Activated CD4-positive, alpha-beta T cell treated with anti-CD3 and anti-CD28 coated beads, Interleukin-10, Interleukin-2, amounts not matched to agents 100 ng/mL and 50 ng/mL, durations not matched to agents 16 hours and 8 hours (primary cell): ENCODE data around the gene UBAC2.
A peak's percentile ranks its signal among the peaks of the same experiment; 100 is the strongest.

Experiments
- DNase-seq: peaks from one replicate; pipeline ENCODE4 v3.0.0-alpha.2; 2020

The UBAC2 gene

DNA sequence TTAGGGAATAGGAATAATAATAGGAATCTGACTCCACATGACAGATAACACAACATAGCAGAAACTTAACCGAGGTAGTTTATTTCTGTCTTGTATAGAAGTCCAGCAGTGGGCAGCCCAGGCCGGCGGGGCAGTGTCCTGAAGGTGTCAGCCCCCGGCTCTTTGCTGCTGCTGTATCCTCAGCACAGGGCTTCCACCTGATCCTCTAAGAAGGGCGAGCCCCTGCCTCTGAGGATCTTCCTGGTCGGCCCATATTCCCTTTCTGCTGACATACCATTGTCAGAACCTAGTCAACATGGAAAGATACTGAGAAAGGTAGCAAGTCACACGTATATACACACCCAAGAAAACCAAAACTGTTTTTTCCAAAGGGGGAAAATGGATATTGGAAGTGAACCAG lies 162.7 kb downstream of the UBAC2 start:
- no peak for DNase-seq

DNA sequence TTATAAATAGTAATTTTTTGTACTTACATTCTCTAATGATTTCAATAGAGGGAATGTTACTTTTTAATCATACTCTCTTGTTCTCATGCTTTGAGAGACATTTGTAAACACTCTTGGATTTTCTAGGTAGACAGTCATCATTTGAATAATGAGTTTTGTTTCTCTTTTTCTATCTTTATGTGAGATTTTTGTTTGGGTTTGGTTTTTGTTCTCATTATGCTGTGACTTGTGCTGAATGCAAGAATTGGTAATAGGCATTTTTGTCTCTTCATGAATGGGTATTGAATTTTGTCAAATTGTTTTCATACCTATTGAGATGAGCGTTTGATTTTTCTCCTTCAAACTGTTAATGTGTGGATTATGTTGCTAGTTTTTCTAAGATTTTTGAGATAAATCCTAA lies 163.3 kb downstream of the UBAC2 start:
- no peak for DNase-seq

DNA sequence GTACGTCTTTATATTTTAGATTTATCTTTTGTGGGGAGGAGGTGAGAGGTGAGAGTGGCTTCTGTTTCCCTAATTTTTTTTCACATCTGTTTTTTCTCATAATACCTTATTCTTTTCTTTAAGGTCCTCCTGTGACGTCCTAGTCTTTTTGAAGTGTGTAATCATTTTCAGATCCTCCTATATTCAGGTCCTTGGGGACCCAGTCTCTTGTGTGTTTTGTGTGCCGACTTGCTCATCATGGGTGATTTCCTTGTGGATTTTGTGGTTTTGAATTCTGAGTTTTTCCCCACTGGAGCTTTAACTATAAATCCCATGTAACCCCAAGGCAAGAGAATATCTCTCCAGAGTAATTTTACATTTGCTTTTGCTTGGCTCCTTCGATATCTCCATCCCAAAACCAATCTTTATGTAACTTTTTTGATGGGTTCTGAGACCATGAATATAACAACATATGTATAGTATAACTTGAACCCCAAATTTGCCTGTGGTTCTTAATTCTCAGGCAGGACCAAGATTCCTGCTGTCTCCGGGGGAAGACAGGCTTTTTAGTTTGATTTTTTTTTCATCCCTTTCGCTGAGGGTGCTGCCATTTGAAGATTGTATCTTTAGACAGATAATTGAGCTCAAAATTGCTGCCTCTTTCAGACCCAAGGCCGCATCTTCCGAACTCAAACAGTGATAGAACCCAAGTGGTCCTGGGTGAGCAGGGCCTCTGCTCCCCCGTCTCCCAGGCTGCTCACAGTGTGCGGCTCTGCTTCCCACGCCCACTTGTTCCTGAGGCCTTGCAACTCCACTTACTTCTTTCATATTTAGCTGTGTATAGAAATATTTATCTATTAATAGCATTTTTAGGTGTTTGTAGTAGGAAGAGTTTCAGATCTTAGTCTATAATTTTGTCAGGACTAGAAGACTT lies 165.7 kb downstream of the UBAC2 start:
- no peak for DNase-seq

DNA sequence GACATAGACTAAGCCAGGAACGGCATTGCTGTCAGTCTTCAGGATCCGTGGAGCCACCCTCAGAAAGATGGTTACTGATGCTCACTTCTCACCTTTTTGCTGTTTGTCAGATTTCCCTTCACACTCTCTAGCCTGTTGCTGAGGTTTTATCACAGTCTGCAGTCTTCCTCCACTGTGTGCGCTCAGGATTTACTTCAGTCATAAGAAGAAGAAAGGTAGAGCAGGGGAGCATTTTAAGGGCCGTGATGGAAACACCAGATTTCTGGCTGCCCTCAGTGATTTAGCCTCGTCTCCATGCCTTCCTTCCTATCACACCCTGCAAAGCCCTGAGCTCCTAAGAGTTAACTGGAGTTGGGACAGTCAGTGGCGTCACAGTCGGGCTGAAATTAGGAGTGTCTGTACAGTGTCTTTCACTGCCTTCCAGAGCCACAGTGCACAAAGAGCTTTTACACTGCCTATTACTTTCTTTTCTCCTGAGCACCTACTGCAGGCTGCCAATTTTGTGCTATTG lies 166.5 kb downstream of the UBAC2 start:
- peak; percentile 37 for DNase-seq

DNA sequence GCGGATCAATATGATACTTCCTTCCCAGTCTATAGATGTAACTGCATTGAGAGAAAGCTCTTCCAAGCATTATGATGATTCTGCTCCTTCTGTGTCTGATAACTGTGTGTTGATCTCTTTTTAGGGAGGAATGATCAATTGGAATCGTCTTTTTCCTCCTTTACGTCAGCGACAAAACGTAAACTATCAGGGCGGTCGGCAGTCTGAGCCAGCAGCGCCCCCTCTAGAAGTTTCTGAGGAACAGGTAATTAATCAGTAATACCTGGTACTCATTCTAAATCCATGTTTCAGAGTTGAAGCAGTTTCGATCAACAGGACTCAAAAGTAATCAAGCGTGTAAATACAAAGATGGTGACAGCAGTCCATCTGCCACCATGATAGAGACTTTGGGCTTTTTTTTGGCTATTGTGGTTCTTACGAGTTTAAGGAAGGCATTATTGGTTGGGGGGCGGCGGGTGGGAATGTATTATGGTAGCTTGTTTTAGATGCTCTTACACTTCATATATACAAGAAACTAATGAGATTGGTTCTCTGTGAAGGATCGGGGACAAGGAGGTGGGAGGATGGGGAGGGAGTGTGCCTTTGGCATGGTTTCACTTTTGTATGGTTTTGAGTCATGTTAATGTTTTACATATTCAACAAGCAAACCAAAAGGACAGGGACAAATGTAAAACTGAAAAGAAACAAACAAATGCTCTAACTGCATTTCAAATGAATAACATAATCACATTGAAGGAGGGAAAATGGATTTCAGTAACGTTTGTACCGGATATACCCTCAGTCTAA lies 167.2 kb downstream of the UBAC2 start:
- DNase-seq, result peak; percentile 67

DNA sequence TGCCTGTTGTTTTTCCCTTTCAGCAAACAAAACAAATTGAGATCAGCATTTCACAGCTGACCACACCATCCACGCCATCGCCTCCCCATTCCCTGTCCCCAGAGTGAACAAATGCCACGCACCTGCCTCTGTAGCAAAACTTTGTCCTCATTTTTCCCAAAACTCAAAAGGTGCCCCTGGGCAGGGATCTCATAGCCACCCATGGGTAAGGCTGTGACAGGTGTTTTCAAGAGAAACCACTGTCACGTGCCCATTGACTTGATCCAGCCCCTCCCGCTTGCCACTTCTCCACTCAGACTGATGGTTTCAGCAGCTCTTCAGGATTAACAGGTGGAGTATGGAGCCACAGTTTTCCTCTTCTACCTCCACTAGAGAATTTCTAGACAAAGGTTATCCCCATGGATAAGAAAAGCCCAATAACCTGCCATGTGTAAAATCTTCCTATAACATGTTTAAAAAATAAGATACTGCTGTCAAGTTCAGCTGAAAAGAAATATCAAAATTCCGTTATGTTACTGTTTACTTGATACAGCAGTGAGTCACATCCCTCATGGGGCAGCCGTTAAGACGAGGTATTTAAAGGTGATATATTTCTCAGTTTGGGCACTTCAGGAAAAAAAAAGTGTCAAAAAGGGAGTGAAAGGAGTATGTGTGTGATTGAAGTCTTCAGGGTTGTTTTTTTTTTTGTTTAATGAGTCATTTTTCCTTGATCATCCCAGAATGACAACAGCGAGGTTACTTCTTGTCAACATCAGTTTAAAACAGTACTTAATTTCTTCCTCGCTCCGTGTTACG lies 170.0 kb downstream of the UBAC2 start:
- peak; percentile 71 for DNase-seq

DNA sequence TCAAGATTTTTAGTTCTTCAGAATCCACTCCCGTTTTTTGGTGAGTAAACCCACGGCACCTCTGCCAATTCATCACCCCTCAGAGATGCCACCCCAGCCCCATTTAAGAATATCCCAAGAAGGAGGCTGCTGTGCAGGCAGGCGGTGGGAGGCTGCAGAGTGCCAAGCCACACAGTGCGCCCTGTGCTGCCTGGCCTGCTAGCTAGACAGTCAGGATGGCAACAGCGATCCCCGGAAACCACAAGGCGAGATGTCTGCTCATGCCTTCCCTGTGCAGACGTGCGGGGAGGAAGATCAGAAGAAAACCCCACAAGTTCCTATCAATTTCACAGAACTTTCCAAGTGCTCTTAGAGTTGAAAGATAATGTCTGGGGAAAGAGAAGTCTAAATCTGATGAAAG lies 171.3 kb downstream of the UBAC2 start:
- peak; percentile 76 for DNase-seq

DNA sequence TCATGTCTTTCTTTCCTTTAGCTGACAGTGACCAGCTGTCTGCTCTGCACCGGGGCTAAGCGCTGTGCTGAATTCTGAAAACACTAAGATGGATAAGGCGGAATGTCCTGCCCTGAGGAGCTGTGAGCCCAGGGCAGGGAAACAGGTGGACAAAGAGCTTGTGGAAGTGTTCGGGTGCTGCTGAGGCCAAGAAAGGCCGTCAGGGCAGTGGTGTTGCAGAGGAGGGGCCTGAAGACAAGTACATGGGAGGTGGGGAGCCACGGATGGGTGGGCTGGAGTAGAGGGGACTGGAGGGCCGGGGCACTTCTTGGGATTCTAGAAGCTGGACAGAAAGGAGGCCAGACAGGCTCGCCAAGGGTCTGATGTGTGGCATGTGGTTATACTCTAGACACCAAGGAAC lies 172.8 kb downstream of the UBAC2 start:
- no peak for DNase-seq

DNA sequence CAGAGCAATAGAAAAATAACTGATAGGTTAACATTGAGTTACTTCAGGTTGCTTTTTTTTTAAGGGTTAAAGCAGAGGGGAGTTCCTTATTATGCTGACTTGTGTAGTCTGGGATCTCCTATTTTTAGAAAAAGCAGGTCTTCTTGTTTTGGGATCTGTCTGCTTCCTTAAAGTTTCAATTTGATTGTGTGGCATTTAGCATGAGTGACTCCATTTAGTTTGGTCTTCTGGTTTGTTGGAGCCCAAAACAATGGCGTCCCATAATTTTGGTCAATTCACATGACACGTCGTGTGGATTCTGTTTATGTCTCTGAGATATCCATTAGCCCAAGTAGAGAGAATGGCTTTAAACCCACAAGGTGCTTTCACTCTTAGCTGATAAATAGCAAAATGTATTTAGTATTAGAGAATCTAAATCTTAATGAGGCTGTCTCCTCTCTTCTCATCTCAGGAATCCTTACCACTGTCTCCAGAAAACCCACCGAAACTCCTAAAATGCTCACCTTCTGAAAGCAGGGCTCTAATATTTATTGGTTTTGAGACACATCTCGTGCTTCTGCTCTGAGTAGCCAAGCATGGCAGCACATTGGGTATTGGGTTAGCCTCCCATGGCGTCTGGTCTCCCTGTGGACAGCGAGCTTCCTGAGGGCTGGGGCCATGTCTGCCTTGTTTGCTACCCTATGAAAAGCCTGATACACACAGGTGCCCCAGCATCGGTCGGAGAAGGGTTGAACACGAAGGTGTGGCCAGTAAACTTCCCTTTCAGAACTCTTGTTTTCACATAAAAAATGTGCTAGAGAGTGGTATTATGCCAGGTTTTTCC lies 173.7 kb downstream of the UBAC2 start:
- no peak for DNase-seq

DNA sequence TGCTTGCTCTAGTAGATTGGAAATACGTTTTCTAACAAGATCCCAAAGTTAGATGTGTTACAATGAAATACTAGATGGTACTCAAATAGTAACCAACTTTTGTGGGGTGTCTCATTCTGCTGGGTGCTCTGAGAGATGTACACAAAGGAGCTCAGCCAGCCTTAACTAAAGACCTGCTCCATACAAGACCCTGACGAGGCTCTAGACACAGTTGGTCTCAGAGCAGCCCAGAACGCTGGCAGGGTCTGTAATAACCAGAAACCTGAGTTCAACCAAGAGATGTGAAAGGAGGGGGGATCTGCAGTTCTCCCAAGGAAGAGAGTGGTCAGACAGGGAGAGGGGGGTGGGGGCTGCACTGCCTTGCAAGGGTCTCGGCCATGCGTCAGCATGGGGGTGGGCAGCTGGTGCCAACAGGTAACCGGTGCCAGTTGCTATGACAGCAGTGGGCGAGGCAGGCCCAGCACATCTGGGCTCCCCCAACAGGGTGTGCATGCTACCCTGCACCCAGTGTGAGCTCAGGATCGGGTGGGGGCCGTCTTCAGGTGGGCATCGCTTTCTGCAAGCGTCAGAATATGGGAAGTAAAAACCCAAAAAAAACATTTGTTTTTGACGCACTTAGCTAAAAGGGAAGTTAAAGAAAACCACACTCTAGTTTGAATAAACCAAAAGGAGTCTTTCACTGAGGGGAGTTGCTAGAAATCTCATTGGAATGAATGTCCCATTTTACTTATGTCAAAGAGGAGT lies 174.5 kb downstream of the UBAC2 start:
- DNase-seq, result no peak

DNA sequence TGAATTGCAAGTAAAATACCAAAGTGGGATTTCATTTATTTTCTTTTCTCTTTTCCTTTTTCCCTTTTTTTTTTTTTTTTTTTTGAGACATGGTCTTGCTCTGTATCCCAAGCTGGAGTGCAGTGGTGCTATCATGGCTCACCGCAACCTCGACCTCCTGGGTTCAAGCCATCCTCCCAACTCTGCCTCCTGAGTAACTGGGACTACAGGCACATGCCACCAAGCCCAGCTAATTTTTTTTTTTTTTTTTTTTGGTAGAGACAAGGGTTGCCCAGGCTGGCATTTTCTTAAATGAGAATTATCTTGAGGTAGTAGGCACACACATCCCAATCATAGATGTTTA lies 175.1 kb downstream of the UBAC2 start:
- DNase-seq, result no peak

DNA sequence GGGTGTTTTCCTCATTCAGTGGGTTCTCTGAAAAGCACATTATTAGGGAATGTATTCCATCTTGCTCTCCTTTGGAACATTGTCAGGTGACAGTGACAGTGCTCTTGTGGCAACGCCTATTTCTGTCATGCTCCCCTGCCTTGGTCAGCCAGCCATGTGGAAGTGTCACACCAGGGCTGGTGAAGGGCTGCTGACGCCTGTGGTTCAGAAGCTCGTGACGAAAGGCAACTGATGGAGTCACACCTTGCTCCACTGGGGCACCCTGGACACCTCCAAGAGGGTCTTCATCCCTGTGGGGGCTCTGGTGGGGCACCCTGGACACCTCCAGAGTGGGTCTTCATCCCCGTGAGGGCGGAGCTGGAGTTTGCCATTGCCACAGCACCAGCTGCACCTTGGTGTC lies 175.5 kb downstream of the UBAC2 start:
- no peak for DNase-seq

DNA sequence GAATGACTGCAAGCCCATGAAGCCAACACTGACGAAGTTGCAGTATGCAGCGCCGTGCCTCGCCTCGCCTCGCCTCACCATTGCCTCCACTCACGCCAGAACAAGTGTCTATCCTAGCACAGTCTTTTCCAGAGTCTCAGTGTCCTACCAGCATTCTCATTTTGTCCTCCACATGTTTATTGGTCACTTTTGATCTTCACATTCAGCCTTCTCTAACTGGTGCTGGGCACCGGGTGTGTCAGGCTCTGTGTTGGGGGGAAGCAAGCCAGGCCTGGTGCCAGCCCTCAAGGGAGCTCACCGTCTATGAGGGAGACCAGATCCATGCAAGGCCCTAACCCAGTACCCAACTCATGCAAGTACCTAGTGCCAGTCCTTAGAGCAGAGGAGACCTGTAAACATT lies 176.3 kb downstream of the UBAC2 start:
- DNase-seq, result no peak

DNA sequence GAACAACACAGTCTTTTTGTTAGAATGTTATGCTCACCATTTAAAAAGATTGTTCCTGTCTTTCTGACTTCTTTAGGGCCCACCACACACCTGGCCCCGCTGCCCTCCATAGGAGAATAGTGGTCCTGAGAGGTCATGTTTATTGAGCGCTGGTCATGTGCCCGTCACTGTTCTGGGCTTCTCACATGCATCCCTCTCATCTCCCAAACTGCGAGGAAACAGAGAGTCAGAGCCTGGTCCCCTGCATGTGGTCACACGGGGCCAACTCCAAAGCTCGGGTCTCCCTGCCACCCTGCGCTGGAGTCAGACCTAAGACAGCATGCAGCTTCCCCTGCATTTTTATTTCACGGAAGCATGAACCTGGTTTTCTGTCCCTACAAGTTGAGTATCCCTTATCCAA lies 177.0 kb downstream of the UBAC2 start:
- no peak for DNase-seq

DNA sequence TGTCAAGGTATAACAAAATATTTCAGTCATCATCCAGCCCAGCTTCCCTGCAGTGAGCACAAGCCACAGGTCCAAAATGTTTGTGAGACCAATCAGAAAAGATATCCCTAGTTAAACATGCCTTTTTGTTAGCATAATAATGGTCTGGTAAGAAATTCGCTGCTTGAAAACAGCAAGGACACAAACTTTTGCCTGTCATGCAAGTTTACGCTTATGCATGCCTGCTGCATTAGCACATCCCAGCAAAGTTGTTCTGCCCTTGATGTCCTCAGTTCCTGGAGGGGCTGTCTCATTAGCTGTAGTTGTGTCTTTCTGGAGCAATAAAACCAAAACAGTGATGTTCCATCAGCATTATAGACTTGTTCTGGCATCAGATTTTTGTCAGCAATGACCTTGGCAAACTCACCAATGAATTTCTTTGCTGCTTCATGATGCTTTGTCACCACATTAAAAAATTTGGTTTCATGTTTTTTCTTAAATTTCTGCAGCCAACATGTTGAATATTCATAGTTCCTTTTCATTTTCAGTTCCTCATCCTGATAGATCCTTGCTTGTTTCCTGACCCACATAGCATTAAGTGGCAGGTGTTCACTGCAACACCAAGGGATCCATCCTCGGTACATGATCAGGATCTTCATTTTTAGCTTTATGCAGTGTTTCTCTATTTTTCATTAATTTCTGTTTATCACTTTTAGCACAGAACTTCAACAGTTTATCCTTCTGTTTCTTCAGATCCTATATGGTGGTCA lies 178.5 kb downstream of the UBAC2 start:
- no peak for DNase-seq

DNA sequence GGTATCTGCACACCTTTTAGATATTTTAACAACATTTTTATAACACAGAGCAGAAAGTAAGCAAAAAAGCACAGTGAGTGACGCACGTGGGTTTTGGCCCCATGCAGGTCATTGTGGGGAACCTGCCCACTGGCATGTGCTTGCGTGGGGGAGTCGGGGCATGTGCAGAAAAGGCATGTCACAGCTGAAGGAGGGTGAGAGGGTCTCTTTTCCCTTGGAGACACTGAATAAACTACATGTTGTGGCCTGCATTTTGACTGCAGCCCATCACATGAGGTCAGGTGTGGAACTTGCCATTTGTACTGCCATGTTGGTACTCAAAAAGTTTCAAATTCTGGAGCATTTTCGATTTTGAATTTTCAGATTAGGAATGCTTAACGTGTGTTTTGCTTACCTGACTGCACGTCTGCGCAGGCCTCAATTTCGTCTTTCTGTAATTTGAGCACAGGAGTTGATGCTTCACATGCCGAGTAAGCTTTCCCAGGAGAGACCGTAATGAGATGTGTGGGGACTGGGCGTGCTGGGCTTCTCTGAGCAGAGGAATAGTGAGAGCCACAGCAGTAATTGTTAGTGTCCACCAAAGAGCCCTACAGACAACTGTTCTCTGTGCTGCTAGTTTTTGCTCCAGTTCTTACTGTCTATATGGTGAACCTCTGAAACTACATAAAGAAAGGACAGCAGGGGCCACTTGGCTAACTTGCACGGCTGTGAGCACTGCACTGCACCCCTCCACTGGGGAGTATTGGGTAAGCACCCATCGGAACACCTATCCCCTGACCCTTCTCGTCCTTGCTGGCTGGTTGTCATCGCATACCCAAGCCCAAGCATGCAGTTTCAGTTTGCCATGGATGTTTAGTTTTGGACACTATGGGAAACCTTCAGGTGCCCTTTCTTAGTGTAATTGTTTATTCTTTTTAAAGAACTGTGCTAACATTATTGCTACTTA lies 179.5 kb downstream of the UBAC2 start:
- DNase-seq, result no peak

DNA sequence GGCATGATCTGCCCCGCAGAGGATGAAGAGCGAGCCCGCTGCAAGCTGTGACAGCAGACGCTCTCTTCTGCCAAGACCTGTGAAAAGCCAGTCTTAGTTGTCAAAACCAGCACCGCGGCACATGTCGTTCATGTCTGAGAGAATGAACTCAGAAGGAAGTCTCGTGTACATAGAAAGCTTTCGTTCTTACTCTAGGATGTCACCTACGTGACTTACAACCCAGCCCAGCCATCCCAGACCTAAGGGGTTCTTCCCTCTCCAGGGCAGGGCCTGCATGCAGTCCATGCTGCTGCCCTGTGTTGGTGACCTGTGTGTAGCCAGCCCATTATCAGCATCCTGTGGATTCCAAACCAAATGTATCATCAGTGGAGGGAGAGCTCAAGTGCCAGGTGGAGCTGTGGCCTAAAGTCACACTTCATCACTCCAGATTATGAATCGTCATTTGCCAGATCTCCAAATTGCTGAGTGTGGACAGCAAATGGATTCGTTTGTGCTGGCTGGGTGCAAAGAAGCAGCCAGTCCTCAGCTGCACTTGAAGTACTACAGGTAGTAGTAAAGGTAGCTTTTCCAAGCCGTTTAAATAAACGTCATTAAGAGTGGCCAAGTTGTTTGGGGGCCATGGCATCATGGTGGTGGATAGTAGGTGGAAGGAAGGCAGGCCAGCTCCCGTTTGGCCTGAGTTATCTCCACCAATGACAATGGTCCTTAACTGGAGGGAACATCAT lies 180.4 kb downstream of the UBAC2 start:
- peak; percentile 91 for DNase-seq

DNA sequence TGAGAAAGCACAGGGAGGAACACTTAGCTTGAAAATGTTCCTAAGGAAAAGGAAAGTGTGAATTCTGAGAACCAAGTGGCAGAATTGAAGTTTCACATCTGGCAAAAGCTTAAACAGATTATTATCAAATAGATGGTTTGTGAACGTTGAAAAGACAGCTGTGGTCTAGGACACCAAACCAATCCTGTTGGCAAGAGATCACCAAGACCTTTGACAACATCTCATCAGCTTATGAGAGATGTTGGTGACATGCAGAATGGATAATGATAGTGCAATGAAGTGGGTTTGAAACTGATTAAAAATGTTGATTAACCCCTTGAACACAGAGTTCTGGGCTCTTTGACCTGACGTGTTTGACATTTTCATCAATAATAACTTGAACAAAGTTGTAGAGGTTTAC lies 181.1 kb downstream of the UBAC2 start:
- peak; percentile 28 for DNase-seq
